ENCODE results near the gene DOCK1. TPM values are rescaled to one million over a fixed set of nuclear protein-coding genes. Genes with fewer than 3 reads are reported as not detected.
"Not testable (repeated sequence)": the region's sequence is repeated elsewhere in the genome, so short reads cannot be mapped to it uniquely, and the experiment has no call there.

Gene DOCK1
- total RNA-seq, 6 experiments from 2014 or later, result 50.6 to 59.9 (median 54.7) TPM

DNA sequence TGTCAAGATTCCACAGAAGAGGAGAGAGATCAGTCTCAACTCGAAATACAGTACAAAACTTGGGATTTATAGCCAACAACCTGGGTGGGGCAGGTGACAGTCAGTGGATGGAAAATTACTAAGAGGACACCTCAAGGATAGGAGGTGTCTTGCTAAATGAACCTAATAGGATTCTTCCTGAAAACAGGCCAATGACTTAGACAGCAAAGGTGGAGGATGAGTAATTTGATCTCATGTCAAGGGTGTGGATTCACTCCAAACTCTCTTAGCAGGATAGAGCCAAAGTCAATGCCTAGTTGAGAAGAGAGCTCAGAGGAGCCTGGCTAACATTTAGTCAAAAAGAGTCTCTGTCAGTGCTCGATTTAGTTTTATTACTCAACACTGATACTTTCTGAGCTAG, 397.9 kb downstream of the DOCK1 start:
- H3K9me3 Mint-ChIP-seq, result no peaks in the 10 kb centered on the region
- TF ChIP-seq, protein P1, sequence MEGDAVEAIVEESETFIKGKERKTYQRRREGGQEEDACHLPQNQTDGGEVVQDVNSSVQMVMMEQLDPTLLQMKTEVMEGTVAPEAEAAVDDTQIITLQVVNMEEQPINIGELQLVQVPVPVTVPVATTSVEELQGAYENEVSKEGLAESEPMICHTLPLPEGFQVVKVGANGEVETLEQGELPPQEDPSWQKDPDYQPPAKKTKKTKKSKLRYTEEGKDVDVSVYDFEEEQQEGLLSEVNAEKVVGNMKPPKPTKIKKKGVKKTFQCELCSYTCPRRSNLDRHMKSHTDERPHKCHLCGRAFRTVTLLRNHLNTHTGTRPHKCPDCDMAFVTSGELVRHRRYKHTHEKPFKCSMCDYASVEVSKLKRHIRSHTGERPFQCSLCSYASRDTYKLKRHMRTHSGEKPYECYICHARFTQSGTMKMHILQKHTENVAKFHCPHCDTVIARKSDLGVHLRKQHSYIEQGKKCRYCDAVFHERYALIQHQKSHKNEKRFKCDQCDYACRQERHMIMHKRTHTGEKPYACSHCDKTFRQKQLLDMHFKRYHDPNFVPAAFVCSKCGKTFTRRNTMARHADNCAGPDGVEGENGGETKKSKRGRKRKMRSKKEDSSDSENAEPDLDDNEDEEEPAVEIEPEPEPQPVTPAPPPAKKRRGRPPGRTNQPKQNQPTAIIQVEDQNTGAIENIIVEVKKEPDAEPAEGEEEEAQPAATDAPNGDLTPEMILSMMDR (IDR thresholded peaks at IDR 0.05), result no peak
- H3K27me3 Mint-ChIP-seq (ENCODE audit: insufficient read depth), result peaks cover 3% of the 10 kb centered on the region
- no peak overlapping the region for H3K27ac Mint-ChIP-seq
- no peak for DNase-seq
- peaks cover 10% of the 10 kb centered on the region; the same call in 1 of the 2 replicates for H3K4me1 Mint-ChIP-seq (ENCODE audit: low read depth)
- peaks cover 3% of the 10 kb centered on the region; the same call in 1 of the 2 replicates for H3K36me3 Mint-ChIP-seq (ENCODE audit: low read depth)
- H3K4me3 Mint-ChIP-seq, result no peak overlapping the region

- Mint-ChIP-seq H3K36me3 (ENCODE audit: low read depth) (peaks cover 4% of the 10 kb centered on the region; the same call in 1 of the 2 replicates), H3K4me1 (ENCODE audit: low read depth) (peaks cover 5% of the 10 kb centered on the region; the same call in 1 of the 2 replicates), H3K27ac (no peak overlapping the region), H3K9me3 (no peaks in the 10 kb centered on the region), H3K27me3 (ENCODE audit: insufficient read depth) (peaks cover 3% of the 10 kb centered on the region), H3K4me3 (no peak overlapping the region)
- TF ChIP-seq, protein P1 (IDR thresholded peaks at IDR 0.05), result no peak
- no peak for DNase-seq
Measured at GRCh38 chr10:127303746-127304145, 398.5 kb downstream of the DOCK1 start.

- Mint-ChIP-seq H3K4me3 (no peak overlapping the region), H3K9me3 (no peaks in the 10 kb centered on the region), H3K27ac (no peak overlapping the region), H3K27me3 (ENCODE audit: insufficient read depth) (peaks cover 3% of the 10 kb centered on the region), H3K4me1 (ENCODE audit: low read depth) (peaks cover 25% of the 10 kb centered on the region), H3K36me3 (ENCODE audit: low read depth) (peaks cover 4% of the 10 kb centered on the region; the same call in 1 of the 2 replicates)
- TF ChIP-seq, protein P1 (IDR thresholded peaks at IDR 0.05), result no peak
- DNase-seq, result no peak
Measured at GRCh38 chr10:127306479-127306878, 401.3 kb downstream of the DOCK1 start.

- Mint-ChIP-seq H3K4me3 (no peak overlapping the region), H3K4me1 (ENCODE audit: low read depth) (peaks cover 25% of the 10 kb centered on the region), H3K27ac (no peak overlapping the region), H3K36me3 (ENCODE audit: low read depth) (peaks cover 4% of the 10 kb centered on the region; the same call in 1 of the 2 replicates), H3K9me3 (no peaks in the 10 kb centered on the region), H3K27me3 (ENCODE audit: insufficient read depth) (peaks cover 2% of the 10 kb centered on the region)
- no peak for DNase-seq
- TF ChIP-seq, protein P1 (IDR thresholded peaks at IDR 0.05), result no peak
Measured at GRCh38 chr10:127307338-127307737, 402.1 kb downstream of the DOCK1 start.

- TF ChIP-seq, protein P1 (IDR thresholded peaks at IDR 0.05), result no peak
- Mint-ChIP-seq H3K27ac (no peak overlapping the region), H3K27me3 (ENCODE audit: insufficient read depth) (peaks cover 2% of the 10 kb centered on the region), H3K4me1 (ENCODE audit: low read depth) (peaks cover 22% of the 10 kb centered on the region), H3K9me3 (no peaks in the 10 kb centered on the region), H3K36me3 (ENCODE audit: low read depth) (peaks cover 4% of the 10 kb centered on the region; the same call in 1 of the 2 replicates), H3K4me3 (no peak overlapping the region)
- no peak for DNase-seq
Measured at GRCh38 chr10:127308031-127308430, 402.8 kb downstream of the DOCK1 start.

DNA sequence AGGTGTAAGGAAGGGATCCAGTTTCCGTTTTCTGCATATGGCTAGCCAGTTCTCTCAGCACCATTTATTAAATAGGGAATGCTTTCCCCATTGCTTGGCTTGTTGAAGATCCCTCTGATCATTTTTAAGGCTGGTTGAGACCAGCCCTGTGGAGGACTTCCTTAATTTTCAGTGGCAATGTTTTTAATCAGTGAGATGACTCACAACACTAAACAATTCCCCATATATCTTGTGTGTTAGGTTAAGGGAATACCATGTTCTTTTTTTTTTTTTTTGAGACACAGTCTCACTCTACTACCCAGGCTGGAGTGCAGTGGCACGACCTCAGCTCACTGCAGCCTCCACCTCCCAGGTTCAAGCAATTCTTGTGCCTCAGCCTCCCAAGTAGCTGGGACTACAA, 404.4 kb downstream of the DOCK1 start:
- H3K36me3 Mint-ChIP-seq (ENCODE audit: low read depth); H3K9me3 Mint-ChIP-seq; DNase-seq; H3K27me3 Mint-ChIP-seq (ENCODE audit: insufficient read depth); H3K4me3 Mint-ChIP-seq: not testable (repeated sequence)
- peak overlapping the region; percentile 22; the same call in 1 of the 2 replicates for H3K27ac Mint-ChIP-seq
- H3K4me1 Mint-ChIP-seq (ENCODE audit: low read depth), result peaks cover 20% of the 10 kb centered on the region

Data from HFFc6 (cell line).